Measurements from ENCODE around the gene NLRP7.
"Not testable (repeated sequence)": the region's sequence is repeated elsewhere in the genome, so short reads cannot be mapped to it uniquely, and the experiment has no call there.

NLRP7 gene

GRCh38 chr19:54947381-54947780 lies at the start of gene NLRP7:
Gene NLRP7, minus strand, starts transcription at chr19:54947530.
- DNase-seq (ENCODE audit: low spot score), result no peak

GRCh38 chr19:54995561-54995960 lies 48.2 kb upstream of the NLRP7 start:
- DNase-seq (ENCODE audit: low spot score), result no peak

DNA sequence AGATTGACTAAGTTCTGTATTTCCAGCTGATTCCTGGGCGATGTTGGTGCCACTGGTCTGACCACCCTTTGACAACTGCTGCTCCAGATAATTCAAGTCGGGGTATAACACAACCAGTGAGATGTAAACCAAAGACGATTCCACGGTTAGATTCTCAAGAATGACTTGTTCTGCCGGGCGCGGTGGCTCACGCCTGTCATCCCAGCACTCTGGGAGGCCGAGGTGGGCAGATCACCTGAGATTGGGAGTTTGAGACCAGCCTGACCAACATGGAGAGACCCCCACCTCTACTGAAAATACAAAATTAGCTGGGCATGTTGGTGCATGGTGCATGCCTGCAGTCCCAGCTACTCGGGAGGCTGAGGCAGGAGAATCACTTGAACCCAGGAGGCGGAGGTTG lies 42.2 kb upstream of the NLRP7 start:
- not testable (repeated sequence) for DNase-seq (ENCODE audit: low spot score)

DNA sequence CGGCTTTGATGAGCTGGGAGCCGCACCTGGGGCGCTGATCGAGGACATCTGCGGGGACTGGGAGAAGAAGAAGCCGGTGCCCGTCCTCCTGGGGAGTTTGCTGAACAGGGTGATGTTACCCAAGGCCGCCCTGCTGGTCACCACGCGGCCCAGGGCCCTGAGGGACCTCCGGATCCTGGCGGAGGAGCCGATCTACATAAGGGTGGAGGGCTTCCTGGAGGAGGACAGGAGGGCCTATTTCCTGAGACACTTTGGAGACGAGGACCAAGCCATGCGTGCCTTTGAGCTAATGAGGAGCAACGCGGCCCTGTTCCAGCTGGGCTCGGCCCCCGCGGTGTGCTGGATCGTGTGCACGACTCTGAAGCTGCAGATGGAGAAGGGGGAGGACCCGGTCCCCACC lies 35.2 kb upstream of the NLRP7 start:
- not testable (repeated sequence) for DNase-seq (ENCODE audit: low spot score)

- DNase-seq (ENCODE audit: low spot score), result not testable (repeated sequence)
Observed at GRCh38 chr19:54973229-54974090, 26.1 kb upstream of the NLRP7 start.

DNA sequence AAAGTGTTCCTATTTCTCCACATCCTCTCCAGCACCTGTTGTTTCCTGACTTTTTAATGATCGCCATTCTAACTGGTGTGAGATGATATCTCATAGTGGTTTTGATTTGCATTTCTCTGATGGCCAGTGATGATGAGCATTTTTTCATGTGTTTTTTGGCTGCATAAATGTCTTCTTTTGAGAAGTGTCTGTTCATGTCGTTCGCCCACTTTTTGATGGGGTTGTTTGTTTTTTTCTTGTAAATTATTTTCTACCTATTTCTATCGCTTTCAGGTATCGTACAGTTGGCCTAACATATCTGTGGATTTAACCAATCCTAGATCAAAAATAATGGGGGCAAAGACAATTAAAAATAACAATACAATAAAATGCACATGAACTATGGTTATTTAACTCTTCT lies 24.1 kb upstream of the NLRP7 start:
- DNase-seq (ENCODE audit: low spot score), result not testable (repeated sequence)

GRCh38 chr19:54969647-54970046 lies 22.3 kb upstream of the NLRP7 start:
- DNase-seq (ENCODE audit: low spot score), result no peak

- DNase-seq (ENCODE audit: low spot score), result no peak
Observed at GRCh38 chr19:54967611-54968010, 20.3 kb upstream of the NLRP7 start.

DNA sequence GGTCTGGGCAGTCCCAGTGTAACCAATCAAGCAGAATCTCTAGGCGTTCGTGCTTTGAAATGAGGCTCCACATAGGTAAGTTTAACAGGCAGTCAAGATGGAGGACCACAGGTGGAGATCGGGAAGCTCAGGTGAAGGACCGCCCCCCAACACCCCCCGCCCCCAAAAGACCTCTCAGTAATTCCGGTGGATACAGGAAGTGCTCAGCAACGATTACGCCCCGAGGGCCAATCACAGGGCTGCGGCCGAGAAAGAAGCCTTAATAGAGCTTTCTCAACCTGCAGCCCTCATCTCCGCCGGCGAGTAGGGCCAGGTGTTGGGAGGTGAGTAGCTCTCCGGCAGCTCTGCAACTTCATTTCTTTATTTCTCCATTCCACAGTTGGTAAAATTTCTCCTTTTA lies 17.7 kb upstream of the NLRP7 start:
- DNase-seq (ENCODE audit: low spot score), result not testable (repeated sequence)

DNA sequence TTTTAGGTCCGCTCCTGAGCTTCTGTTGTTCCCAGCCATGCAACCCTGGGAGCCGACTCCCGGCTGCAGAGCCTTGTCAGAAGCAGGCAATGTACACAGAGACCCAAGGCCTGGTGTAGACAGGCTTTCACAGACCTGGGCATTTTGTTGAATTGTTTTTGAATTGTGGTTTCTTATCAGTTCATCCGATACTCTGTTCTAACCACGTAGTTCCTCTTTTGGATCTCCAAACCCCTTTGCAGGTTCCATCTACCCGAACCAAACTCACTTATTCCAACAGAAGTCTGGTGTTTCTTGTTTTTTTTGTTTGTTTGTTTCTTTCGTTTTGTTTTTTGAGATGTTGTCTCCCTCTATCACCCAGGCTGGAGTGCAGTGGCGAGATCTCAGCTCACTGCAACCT lies 12.5 kb upstream of the NLRP7 start:
- DNase-seq (ENCODE audit: low spot score), result no peak

- DNase-seq (ENCODE audit: low spot score), result no peak
Observed at GRCh38 chr19:54955376-54955775, 8.0 kb upstream of the NLRP7 start.

GRCh38 chr19:54953345-54953713 lies 6.0 kb upstream of the NLRP7 start:
- not testable (repeated sequence) for DNase-seq (ENCODE audit: low spot score)

DNA sequence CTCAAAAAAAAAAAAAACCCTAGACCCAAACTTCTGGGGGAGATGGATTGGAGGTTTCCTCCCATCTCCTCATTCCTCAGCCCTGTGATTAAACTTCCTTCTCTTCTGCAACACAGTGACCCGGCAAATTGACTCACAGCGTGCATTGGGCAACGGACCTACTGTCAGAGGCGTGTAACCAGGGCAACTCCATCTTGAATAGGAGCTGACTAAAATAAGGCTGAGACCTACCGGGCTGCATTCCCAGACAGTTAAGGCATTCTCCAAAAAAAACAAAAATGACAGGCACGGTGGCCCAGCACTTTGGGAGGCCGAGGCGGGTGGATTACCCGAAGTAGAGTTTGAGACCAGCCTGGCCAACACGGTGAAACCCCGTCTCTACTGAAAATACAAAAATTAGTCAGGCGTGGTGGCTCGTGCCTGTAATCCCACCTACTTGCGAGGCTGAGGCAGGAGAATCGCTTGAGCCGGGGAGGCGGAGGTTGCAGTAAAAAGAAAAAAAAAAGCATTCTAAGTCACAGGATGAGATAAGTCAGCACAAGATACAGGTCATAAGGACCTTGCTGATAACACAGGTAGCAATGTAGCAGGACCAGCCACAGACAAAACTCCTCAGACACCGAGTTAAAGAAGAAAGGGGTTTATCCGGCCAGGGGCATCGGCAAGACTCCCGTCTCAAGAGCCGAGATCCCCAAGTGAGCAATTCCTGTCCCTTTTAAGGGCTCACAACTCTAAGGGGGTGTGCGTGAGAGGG lies 5.4 kb upstream of the NLRP7 start:
- no peak for DNase-seq (ENCODE audit: low spot score)

DNA sequence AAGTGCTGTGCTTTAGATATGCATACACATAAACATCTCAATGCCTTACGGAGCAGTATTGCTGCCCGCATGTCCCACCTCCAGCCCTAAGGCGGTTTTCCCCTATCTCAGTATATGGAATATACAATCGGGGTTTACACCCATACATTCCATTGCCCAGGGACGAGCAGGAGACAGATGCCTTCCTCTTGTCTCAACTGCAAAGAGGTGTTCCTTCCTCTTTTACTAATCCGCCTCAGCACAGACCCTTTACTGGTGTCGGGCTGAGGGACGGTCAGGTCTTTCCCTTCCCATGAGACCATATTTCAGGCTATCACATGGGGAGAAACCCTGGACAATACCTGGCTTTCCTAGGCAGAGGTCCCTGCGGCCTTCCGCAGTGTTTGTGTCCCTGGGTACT lies 3.2 kb upstream of the NLRP7 start:
- not testable (repeated sequence) for DNase-seq (ENCODE audit: low spot score)

DNA sequence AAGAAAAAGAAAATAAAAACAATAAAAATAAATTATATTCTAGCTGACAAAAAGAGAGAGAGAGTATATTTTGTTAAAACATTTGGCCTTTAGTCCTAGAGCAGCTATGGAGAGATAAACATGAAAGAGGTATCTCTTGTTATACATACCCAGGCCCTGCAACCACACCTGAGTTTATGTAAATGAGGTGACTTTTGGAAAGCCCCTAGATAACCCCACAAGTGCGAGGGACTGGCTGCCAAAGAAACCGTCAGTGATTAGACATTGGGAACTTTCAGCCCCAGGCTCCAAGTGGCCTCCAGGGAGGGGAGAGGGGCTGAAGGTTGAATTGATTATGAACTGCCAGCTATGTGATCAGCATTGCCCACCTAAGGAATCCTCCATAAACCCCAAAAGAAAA lies 2.1 kb upstream of the NLRP7 start:
- DNase-seq (ENCODE audit: low spot score), result no peak

- DNase-seq (ENCODE audit: low spot score), result not testable (repeated sequence)
Observed at GRCh38 chr19:54943772-54944361, 3.5 kb downstream of the NLRP7 start.

- DNase-seq (ENCODE audit: low spot score), result not testable (repeated sequence)
Observed at GRCh38 chr19:54939538-54939937, 7.8 kb downstream of the NLRP7 start.

DNA sequence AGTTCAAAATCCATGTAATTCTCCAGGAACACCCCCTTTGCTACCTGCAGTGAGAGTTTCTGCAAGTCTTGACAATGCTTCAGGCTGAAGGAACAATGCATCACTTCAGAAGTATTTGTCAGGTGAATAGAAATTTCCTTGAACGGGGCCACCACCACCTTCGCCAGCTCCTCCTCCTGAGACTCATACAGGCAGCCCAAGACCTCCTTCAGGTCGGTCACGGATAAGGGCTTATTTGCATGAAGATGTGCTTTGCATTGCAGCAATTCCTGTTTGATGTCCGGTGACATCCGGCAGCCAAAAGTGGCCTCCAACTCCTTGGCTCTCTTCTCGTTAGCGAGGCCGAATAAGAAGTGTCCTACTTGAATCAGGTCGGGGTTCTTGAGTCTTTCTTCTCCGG lies 8.4 kb downstream of the NLRP7 start:
- DNase-seq (ENCODE audit: low spot score), result no peak

DNA sequence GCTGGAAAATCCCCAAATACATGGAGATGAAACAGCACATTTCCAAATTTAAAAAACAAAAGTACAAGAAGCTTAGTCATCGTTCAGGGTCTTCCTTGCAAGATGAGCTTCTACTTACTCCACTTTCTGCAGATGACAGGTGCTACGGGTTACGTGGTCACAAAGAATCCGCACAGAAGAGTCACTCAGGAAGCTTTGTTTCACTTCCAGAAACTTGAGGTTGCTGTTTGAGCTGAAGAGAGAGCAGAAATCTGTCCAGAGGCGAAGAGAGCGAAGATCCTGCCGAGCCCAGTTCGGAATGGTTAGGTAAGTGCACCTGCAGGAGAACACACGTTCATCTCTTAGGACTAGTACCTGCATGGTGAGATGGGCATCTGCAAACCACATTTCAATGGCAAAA lies 9.4 kb downstream of the NLRP7 start:
- no peak for DNase-seq (ENCODE audit: low spot score)

DNA sequence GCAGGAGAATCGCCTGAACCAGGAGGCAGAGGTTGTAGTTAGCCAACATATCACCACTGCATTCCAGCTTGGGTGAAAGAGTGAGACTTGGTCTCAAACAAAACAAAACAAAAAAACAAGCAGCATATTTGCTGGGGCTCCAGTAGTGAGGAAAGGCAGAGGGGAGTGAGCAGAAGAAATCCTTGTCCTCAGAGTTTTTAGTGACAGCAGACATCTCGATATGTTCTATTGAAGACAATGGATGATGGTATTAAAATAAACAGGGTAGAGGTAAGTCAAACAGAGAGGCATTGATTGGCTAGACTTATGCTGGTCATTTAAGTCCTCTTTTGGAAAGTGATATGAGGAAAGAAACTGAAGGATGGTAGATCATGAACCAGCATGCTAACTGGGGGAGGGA lies 19.0 kb downstream of the NLRP7 start:
- DNase-seq (ENCODE audit: low spot score), result no peak

- DNase-seq (ENCODE audit: low spot score), result no peak
Observed at GRCh38 chr19:54923276-54923675, 24.1 kb downstream of the NLRP7 start.

DNA sequence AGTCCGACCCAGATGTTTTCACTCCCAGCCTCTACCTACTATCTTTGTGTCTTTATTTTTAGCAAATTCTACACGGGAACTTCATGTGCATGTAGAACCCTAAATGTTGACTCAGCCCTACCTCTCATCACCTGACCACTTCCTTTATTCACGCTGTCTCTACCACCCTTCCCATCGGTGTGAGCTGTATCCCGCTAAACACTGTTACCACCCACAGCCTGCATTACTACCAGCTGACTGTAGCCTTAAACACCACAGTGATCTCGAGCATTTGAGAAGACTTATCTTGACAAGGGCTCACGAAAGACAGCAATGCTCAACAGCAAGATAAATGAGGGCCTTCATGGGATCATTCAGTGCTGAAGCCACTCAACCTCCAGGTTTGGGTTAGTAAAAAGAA lies 26.2 kb downstream of the NLRP7 start:
- DNase-seq (ENCODE audit: low spot score), result no peak
